ENCODE data around the gene MYO9A.
"Not testable (repeated sequence)": the region's sequence is repeated elsewhere in the genome, so short reads cannot be mapped to it uniquely, and the experiment has no call there.

Gene MYO9A

DNA sequence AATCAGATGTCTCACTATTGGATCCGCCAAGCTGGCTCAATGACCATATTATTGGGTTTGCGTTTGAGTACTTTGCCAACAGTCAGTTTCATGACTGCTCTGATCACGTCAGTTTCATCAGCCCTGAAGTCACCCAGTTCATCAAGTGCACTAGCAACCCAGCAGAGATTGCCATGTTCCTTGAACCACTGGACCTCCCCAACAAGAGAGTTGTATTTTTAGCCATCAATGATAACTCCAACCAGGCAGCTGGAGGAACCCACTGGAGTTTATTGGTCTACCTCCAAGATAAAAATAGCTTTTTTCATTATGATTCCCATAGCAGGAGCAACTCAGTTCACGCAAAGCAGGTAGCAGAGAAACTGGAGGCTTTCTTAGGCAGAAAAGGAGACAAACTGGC is 21.7 kb upstream of the MYO9A start:
- no peak for DNase-seq

DNA sequence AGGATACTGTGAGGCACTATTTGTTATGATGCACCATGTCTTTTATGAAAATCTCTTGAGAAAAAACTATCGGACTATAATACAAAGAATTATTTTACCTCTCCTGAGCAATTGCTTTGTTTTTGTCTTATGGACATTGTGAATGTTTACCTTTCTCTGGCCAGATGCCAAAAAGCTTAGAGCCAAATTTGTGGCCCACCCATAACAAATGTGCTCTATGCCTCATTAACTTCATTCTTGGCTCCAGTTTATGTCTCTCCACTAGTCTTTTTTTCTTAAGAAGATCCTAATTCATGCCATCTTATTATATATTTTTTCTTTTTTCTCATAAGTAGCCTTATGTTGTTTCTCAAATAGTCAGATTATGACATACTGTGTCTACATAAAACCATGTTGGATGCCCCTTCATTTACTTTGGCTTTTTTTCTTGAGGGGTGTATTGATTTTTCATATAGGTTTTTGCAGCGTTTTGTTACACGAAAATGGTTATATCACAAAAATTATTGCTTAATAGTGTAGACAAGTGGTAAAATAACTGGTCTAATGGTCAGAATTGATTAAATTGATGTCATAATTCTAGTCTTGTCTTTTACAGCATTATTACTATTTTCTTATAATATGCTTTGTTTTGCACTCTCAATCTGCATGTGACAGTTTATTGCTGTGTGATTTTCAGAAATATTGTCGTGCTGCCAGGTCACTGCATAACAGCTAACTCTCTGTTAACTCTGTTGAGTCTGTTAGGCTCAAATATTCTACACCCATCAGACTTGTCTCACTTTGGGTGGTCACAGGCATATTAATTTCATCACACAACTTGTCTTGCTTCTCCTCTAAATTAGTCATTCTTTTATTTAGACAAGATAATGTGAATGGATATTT is 18.5 kb upstream of the MYO9A start:
- no peak for DNase-seq

DNA sequence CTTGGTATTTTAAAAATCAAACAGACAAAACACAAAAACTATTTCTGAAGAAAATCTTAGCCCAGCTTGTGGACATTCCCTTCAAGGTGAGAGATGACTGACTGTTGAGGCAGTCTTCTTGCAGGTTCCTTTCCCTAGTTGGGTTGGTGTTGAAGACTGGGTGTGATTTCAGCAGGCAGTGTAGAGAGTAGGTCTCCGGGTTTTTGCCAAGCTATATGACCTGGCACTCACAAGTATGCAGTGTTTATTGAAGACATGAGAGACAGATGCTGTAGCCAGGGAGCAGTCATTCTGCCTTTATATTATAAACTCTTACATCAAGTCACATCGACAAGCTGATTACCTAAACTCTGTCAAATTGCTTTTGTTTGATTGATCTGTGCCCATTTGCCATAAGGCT is 17.8 kb upstream of the MYO9A start:
- DNase-seq: no peak

DNA sequence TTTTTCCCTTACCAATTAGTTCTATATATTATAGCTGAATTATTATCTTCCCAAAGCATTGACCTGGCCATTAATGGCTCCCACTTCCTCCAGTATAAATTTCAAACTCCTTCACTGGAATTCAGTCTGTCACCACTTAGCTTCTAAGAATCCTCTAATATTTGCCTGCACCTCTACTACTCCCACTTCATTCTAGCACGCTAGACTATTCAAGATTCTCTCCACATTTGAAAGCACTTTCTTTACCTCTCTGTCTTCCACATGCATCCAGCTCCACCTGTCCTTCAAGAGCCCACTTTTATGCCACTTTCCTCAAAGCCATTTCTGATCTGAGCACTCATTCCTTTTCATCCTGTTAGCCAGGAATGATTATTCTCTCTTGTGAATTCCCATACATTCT is 15.3 kb upstream of the MYO9A start:
- no peak for DNase-seq

DNA sequence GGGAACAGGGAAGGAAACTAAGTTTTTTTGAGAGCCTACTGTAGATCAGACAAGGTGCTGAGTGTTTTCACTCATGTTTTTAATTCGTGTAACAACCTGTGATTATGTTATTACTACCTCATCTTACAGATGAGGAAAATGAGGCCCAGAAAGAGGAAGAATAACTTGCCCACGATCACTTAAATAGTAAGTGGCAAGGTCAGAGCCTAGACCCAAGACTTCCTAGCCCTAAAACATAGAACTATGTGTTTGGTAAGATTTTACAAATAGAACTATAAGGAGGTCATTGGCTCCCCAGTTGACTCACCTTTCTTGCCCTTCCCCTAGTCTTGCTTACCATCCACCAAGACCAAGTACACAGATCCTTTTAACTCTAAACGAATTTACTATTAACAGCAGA is 14.0 kb upstream of the MYO9A start:
- no peak for DNase-seq

DNA sequence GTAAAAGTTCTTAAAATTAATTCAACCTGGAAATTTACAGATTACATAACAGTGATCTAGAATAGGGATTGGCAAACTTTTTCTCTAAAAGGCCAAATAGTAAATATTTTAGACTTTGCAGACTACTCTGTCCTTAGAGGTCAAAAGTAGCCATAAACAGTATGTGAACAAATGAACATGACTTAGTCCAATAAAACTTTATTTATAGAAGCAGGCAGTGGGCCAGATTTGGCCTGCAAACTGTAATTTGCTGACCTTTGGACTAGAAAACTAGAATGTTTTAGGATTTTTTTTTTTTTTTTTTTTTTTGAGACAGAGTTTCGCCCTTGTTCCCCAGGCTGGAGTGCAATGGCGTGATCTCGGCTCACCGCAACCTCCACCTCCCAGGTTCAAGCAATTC is 12.3 kb upstream of the MYO9A start:
- no peak for DNase-seq

DNA sequence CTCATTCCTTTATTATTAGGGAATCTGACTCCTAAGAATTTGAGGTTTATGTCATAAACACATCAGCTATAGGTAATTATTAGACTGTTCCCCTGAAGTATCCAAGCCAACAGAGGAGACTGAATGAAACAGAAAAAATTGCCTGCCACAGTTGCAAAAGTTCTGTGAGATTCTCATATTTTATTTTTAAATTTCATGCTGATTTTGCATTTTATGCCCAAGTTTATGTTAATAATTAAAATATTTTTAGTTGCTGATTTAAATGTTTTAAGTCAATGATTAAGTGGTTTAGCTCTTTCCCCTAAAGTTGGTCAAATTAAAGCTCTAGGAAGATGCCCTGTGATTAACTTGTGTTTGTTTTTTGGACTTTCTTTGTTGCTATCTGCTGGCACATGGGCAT is 10.4 kb upstream of the MYO9A start:
- DNase-seq: no peak

DNA sequence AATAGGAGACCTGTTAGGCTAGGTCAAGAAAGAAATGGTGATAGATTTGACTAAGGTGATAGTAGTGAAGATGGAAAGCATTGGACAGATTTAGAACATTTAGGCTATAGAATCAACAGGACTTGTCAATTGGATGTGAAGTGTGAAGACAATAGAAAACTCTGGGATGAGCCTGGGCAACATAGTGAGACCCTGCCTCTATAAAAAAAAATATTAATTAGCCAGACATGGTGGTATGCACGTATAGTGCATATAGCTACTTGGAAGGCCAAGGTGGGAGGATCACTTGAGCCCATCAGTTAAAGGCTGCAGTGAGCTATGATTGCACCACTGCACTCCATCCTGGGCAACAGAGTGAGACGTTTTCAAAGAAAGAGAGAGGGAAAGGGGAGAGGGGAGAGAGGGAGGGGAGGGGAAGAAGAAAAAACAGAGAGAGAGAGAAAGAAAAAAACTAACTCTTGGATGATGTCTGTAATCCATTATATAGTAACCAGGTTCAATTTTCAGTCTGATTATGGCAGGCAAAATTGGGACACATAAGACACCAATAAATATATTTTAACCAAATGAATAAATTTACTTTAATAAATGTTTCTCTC is 9.9 kb upstream of the MYO9A start:
- no peak for DNase-seq

DNA sequence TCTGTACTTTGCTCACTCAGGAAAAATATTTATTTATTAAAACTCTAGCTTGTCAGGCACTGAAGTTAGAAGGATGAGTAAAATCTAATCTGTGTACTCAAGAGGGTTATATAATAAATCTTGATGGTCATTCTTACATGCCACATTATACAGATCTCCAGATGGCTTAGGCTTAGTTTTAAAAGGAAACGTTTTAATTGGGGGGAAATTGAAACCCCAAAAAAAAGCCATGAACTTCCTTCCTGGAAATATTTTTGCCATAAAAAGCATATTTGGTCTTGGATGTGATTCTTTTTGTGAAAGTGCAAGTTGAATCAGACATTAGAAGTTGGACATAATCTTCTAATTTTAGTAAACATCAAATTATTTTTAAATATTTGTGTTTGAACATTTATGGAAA is 6.3 kb upstream of the MYO9A start:
- no peak for DNase-seq

DNA sequence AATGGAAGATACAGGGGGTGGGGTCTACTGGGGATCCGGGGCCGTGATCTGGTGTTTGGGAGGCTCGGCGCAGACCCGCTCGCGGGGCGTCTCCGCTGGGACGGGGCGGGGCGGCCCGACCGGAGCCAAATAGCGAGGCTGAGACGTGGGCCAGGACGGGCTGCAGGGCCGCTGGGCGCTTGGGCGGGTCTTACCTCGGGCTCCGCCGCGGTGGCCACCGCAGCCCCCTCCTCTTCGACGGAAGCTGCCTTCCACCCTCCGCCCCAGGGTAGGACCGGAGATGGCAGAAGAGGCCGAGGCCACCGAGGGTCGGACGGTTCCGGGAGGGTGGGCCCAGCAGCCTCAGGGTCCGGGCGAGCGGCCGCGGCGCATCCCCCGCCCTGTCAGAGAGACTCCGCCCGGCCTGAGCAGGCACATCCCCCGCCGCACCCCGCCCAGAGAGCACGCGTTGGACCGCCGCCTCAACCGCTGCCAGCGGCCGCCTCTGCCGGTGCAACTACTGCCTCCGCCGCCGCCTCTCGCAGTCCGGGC is 399 bp downstream of the MYO9A start:
- DNase-seq: peak; percentile 73

DNA sequence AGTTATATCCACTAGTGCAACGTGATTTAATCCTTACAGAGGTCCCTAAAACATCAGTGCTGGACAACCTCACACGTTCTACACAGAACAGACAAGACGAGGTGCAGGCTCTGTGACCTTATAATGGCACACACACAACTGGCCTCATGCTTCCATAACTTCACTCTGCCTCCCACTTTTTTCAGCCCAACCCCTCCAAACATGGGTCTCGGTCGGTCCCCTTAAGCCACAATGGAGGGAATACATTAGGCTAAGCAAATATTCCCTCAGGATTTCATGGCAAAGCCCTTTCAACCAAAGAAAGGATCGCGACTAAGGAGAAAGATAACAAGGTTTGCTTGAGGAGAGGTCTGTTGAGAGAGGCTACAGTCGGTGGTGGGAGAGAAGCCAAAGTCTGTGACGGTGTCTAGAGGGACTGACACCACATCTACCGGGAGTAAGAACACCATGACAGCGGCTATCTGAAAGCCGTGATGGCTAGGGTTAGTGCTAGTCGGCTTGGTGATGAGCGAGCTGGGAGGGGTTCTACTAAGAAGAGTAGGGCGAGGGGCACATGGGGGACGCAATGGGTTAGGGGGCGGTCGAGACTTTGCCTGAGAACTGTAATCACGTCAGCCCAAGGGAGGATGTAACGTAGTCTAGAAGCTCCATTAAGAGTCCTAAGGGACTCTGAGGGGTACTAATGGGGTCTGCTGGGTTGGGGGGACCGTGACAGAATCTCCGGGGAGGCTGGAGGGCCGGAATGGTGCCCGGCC is 1.0 kb downstream of the MYO9A start:
- no peak for DNase-seq

DNA sequence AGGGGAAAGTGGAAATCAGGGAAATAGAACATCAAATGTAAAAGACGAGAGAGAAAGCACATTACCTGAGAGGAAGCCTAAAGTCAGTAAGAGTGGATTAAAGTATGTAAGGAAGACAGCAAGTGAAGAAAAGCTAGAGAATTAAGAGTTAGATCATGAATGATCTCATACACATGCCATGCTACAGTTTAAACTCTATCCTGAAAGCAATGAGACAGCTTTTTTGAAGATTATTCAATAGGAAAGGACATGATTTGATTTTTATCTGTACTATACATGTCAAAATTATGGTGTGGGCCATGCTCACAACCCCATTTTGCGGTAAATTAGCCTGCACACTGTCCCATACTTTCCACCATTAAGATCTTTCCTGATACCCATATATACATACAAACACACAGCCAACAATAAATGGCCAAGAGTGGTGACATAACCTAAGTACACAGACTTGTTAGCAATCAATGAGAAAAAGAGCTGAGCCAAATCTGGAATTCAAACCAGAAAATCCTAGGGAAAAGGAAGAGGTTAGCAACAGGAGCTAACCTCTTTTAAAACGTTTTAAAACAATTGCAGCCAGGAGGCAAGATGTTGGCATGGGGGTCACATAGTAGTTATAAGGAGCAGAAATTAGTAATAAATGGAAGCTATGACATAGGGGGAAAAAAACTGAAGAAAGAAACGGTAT is 4.5 kb downstream of the MYO9A start:
- no peak for DNase-seq

DNA sequence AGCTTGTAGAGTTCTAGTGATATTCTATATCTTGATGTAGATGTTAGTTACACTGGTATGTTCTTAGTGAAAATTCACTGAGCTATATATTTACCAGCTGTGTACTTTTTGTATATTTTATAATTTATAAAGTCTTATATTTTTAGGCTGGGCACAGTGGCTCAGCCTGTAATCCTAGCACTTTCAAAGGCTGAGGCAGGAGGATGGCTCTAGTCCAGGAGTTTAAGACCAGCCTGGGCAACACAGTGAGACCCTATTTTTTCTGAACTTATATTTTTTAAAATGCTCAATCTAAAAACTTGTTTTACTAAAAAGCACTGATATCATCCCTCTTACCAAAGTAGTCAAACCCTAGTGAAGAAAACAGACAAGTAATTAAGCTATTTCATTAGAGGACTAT is 5.1 kb downstream of the MYO9A start:
- no peak for DNase-seq

DNA sequence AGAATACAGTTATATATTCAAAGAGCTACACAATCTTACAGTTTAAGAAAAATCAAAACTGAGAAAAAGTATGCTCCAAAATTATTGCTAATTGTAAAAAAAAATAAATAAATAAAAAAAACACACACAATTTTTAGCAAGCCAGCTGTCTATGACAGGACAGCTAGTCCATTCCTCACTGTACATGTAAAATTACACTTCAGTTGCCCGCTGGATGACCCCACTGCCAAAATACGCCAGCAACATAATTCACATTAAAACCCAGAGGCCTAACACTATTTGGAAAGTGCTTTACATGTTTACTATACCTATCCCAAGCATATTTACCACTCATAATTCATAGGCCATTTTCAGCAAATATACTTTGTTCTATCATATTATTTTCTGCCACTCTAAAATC is 5.8 kb downstream of the MYO9A start:
- DNase-seq: no peak

DNA sequence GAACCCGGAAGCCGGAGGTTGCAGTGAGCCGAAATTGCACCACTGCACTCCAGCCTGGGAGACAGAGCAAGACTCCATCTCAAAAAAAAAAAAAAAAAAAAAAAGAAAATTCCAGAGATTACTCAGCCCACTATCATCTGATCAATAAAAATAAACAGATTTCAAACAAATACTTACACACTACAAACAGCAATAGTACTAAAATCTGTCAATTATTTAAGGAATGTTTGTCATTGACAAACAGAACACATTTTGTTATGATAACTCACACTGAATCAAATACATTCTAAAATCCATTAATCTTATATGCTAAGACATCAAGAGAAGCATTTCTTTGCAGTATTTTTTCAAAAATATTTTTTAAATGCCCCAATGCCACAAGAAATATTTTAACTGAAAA is 7.6 kb downstream of the MYO9A start:
- no peak for DNase-seq

DNA sequence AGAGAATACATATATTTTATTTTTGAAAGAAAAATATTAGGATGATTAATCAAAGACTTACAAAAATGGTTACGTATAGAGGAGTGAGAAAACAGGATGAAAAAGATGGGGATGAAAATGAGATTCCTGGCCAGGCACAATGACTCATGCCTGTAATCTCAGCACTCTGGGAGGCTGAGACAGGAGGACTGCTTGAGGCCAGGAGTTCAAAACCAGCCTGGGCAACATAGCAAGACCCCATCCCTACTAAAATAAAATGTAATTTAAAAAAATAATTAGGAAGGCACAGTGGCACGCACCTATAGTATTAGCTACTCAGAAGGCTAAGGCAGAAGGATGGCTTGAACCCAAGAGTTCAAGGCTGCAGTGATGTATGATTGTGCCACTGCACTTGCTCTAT is 11.9 kb downstream of the MYO9A start:
- no peak for DNase-seq

DNA sequence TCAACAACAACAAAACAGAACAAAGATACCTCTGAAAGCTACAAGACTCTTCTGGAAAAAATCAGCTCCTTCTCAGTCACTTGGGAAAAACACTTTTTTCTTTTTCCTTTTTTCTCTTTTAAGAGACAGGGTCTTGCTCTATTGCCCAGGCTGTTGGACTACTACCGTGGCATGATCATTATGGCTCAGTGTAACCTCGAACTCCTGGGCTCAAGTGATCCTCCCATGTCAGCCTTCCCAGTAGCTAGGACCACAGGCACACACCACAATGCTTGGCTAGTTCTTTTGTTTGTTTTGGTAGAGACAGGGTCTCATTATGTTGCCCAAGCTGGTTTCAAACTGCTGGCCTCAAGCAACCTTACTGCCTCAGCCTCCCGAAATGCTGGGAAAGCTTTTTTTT is 12.8 kb downstream of the MYO9A start:
- DNase-seq: no peak

DNA sequence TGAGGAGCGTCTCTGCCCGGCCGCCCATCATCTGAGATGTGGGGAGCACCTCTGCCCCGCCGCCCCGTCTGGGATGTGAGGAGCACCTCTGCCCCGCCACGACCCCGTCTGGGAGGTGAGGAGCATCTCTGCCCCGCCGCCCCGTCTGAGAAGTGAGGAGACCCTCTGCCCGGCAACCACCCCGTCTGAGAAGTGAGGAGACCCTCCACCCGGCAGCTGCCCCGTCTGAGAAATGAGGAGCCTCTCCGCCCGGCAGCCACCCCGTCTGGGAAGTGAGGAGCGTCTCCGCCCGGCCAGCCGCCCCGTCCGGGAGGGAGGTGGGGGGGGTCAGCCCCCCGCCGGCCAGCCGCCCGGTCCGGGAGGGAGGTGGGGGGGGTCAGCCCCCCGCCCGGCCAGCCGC is 17.4 kb downstream of the MYO9A start:
- DNase-seq: not testable (repeated sequence)

DNA sequence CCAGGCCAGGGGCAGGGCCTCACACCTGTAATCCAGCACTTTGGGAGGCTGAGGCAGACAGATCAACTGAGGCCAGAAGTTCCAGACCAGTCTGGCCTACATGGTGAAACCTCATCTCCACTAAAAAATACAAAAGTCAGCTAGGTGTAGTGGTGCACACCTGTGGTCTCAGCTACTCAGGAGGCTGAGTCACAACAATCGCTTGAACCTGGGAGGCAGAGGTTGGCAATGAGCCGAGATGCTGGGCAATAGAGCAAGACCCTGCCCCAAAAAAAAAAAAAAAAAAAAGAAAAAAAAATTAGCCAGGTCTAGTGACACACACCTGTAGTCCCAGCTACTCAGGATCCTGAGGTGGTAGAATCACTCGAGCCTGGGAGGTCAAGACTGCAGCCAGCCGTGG is 18.8 kb downstream of the MYO9A start:
- DNase-seq: no peak

DNA sequence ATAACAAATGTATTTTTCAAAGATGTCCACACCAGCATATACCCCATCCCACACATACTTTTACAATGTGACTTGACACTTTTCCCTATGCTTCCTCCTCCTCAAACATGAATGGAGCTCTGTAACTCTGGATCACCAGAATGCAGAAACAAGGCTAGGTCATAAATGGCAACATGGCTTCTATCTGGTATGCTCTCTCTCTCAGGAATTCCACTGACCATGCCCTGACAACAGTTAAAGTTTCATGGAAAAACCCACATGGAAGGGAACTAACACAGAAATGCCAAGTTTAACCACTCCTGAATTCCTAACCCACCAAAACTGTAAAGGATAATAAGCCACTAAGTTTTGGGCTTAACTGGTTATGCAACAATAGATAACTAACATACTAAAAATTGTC is 19.9 kb downstream of the MYO9A start:
- DNase-seq: no peak

DNA sequence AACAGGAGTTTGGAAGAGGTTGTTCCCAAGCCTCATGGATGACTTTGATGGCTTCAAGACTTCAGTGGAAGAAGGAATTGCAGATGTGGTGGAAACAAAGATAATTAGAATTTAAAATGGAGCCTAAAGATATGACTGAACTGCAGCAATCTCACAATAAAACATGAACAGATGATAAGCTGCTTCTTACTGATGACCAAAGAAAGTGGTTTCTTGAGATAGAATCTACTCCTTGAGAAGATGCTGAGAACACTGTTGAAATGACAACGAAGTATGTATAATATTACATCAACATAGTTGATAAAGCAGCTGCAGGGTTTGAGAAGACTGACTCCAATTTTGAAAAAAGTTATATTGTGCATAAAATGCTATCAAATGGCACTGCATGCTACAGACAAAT is 21.2 kb downstream of the MYO9A start:
- DNase-seq: no peak

DNA sequence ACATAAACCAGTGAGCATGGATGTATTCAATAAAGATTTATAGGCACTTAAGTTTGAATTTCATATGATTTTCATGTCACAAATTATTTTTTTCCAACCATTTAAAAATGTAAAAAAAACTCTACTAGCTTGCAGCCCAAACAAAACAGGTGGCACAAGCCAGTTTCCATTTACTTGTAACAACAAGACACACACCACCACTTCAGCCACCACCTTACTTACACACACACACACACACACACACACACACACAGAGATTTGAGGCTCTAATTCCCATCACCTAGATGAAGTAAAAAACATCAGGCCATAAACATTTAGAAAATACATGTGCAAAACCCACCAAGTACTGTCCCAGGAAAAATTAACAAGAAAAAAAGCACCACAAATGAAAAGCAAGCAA is 25.3 kb downstream of the MYO9A start:
- no peak for DNase-seq

DNA sequence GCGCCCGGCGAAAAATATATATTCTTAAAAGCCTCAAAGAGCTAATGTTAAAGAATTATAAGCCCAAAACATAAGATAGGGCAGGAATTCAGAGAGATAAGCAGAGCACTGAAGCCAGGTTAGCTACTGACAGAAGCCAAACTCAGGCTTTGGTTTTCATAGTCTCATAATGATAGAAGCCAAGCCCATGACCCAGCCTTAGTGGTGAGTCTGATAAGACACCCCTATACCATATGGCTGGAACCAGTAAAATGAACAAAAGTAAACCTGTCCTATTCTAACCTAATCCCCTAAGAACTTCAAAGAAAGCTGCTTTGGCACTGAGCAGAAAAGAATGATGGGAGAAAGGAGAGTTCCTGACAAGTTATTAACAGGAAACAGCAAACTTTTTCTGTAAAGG is 25.9 kb downstream of the MYO9A start:
- no peak for DNase-seq

Data from activated T-cell treated with anti-CD3 and anti-CD28 coated beads, Interleukin-2, amount 50 U/mL, for 1 hour (primary cell).